ENCODE measurements around the gene COASY. TPM values are rescaled to one million over a fixed set of nuclear protein-coding genes. Genes with fewer than 3 reads are reported as not detected.

Gene COASY
- 60.7 to 62.0 TPM (median 61.4 TPM) in 3 replicates for total RNA-seq

GRCh38 chr17:42561897-42562387 is at the start of gene COASY:
TSS of gene COASY (plus strand) at chr17:42562148. CDS start at chr17:42562623, 475 bp downstream.
- Mint-ChIP-seq H3K27me3 (ENCODE audit: low read depth) (no peaks in the 10 kb centered on the region), H3K36me3 (no peaks in the 10 kb centered on the region), H3K27ac (peak within 1 kb of the TSS; percentile 97), H3K9me3 (no peaks in the 10 kb centered on the region), H3K4me1 (peaks cover 30% of the 10 kb centered on the region), H3K4me3 (peak within 1 kb of the TSS; percentile 87)
- peak; percentile 76 to 88 for DNase-seq (ENCODE audit: low spot score in 2 of 2, unreplicated experiment in 2 of 2)
- TF ChIP-seq CTCF (IDR thresholded peaks at IDR 0.05; ENCODE audit: unreplicated experiment): no peak

- Mint-ChIP-seq H3K4me3 (no peak overlapping the region), H3K36me3 (peaks cover 29% of the 10 kb centered on the region), H3K4me1 (peaks cover 18% of the 10 kb centered on the region), H3K27ac (no peak overlapping the region), H3K27me3 (ENCODE audit: low read depth) (no peaks in the 10 kb centered on the region), H3K9me3 (no peaks in the 10 kb centered on the region)
- no peak for TF ChIP-seq CTCF (IDR thresholded peaks at IDR 0.05; ENCODE audit: unreplicated experiment)
- no peak for DNase-seq (ENCODE audit: low spot score in 2 of 2, unreplicated experiment in 2 of 2)
Observed at GRCh38 chr17:42512246-42512645, 49.7 kb upstream of the COASY start.

GRCh38 chr17:42512733-42513251 is 49.2 kb upstream of the COASY start:
- peak overlapping the region; percentile 14 for H3K27ac Mint-ChIP-seq
- H3K36me3 Mint-ChIP-seq: peaks cover 29% of the 10 kb centered on the region
- no peak for TF ChIP-seq CTCF (IDR thresholded peaks at IDR 0.05; ENCODE audit: unreplicated experiment)
- H3K4me1 Mint-ChIP-seq: peaks cover 21% of the 10 kb centered on the region
- DNase-seq (ENCODE audit: low spot score in 2 of 2, unreplicated experiment in 2 of 2): no peak
- H3K9me3 Mint-ChIP-seq: no peaks in the 10 kb centered on the region
- H3K27me3 Mint-ChIP-seq (ENCODE audit: low read depth): no peaks in the 10 kb centered on the region
- H3K4me3 Mint-ChIP-seq: no peak overlapping the region

- Mint-ChIP-seq H3K36me3 (peaks cover 24% of the 10 kb centered on the region), H3K9me3 (no peaks in the 10 kb centered on the region), H3K4me3 (no peak overlapping the region), H3K27ac (no peak overlapping the region), H3K27me3 (ENCODE audit: low read depth) (no peaks in the 10 kb centered on the region), H3K4me1 (peaks cover 30% of the 10 kb centered on the region)
- no peak for TF ChIP-seq CTCF (IDR thresholded peaks at IDR 0.05; ENCODE audit: unreplicated experiment)
- no peak for DNase-seq (ENCODE audit: low spot score in 2 of 2, unreplicated experiment in 2 of 2)
Observed at GRCh38 chr17:42513686-42514085, 48.3 kb upstream of the COASY start.

- Mint-ChIP-seq H3K4me1 (peaks cover 36% of the 10 kb centered on the region), H3K36me3 (peaks cover 18% of the 10 kb centered on the region), H3K4me3 (no peak overlapping the region), H3K9me3 (no peaks in the 10 kb centered on the region), H3K27me3 (ENCODE audit: low read depth) (no peaks in the 10 kb centered on the region), H3K27ac (no peak overlapping the region)
- no peak for DNase-seq (ENCODE audit: low spot score in 2 of 2, unreplicated experiment in 2 of 2)
- no peak for TF ChIP-seq CTCF (IDR thresholded peaks at IDR 0.05; ENCODE audit: unreplicated experiment)
Observed at GRCh38 chr17:42514279-42514678, 47.7 kb upstream of the COASY start.

Data from mesothelial cell of epicardium (in vitro differentiated cells).